Mononuclear cell (primary cell): ENCODE results near the gene ATP8B1. TPM values are rescaled to one million over a fixed set of nuclear protein-coding genes. Genes with fewer than 3 reads are reported as not detected.

ENCODE experiments used
- H3K27me3 ChIP-seq: 2 replicates; pipeline ENCODE4 v1.6.0; 2011; ENCODE audit warnings: low read length, control low read depth; ENCODE audit not compliant: insufficient read depth
- H3K4me1 ChIP-seq: 2 replicates; pipeline ENCODE4 v1.5.1; 2011; ENCODE audit warnings: mild to moderate bottlenecking, low read length, control low read depth; ENCODE audit not compliant: insufficient read depth
- H3K4me3 ChIP-seq: 2 replicates; pipeline ENCODE4 v1.5.1; 2011; ENCODE audit warnings: mild to moderate bottlenecking, low read length, moderate library complexity
- H3K9me3 ChIP-seq: 2 replicates; pipeline ENCODE4 v1.5.1; 2011; ENCODE audit warnings: low read depth, mild to moderate bottlenecking, control low read depth, low read length
- total RNA-seq: library from RNA; depleted of rRNA; stranded (reverse); fragments of >200 nt; gene quantifications from one replicate; pipeline ENCODE4 v1.2.3, GENCODE V29; 2012

ATP8B1 gene
- total RNA-seq, 1 donor: not detected

DNA sequence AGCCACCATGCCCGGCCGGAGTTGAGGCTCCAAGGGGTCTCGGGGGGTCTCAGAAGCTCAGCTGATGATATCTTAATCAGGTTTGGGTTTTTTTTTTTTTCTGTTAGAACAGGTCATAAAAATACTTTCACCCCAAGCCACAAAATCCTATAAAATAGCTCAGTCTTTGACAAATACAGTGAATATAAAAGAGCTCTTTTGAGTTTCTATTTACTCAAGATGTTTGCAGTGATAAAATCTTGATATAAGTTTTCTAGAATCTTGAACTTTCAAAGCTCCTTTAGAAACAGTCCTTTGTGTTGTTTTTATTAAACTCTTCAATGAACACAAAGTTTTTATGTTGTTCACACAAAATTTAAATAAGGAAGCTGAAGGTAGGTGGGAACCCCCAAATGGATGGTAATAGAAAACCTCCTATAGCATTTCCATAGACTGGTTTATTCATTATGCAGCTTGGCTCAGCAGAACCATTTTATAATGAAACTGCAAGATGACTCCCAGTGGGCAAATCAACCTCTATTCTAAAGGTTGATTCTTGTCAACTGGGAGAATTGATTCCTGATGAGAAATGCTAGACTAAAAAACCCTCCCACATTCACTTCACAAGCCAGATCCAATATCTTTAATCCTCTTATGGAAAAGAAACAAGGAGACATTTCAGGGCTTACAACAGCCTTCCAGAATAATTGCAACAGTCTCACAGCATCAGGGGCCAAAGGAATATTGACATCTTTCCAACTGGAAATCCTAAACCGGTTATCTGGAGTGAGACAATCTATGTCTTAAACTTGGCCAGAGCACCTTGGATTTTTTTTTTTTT is 167.9 kb downstream of the ATP8B1 start:
- no peaks in the 10 kb centered on the region for H3K9me3 ChIP-seq
- H3K4me1 ChIP-seq: peaks cover 14% of the 10 kb centered on the region
- H3K4me3 ChIP-seq: no peak overlapping the region
- no peaks in the 10 kb centered on the region for H3K27me3 ChIP-seq

DNA sequence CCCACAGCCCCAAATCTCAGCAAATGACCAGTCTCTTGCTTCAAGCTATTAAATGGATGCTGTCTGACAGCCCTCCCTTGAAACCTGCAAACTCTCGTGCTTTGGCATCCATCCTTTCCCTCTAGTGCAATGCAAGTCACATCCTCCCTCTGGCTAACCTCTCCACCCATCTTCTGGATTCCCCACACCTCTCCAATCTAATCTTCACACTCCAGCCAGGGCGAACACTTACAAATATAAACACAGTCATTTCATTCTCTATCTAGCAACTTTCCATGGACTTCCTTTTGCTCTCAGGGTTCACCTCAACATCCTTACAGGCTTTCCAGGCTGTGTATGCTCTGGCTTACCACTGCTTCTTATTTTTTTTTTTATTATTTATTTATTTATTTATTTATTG is 171.4 kb downstream of the ATP8B1 start:
- Histone ChIP-seq H3K4me3 (peak overlapping the region; percentile 2), H3K27me3 (no peaks in the 10 kb centered on the region)

DNA sequence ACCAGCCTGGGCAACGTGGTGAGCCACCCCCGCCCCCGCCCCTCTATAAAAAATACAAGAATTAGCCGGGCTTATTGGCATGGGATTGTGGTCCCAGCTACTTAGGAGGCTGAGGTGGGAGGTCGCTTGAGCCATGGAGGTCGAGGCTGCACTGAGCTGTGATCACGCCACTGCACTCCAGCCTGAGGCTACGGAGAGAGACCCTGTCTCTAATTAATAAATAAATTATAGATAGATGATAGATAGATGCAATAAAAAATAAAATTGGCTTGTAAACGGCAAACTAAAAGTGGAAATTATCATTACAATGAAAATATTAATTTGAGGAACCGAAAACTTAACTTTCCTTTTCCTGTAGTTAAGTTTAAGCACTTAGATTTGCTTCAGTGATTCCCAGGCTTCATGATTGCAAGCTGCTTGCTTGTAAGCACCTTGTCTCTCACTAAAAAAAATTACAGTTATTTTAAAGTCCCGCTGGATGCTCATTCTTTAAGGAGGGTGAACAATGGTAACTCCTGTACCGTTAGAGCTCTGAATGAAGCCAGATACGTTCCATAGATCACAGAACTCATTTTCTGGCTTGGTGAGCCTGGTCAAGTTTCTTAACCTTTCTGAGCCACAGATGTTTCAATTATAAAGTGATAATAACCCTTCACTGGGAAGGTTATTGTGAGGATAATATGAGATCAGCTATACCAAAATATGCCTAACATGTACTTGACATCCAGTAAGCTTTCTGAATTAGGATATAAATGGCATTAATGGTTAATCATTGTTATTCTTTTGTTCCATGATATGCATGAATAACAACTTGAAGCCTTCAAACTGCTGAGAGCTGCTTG is 172.1 kb downstream of the ATP8B1 start:
- Histone ChIP-seq H3K4me1 (peaks cover 20% of the 10 kb centered on the region), H3K4me3 (peak overlapping the region; percentile 69), H3K9me3 (no peaks in the 10 kb centered on the region), H3K27me3 (no peaks in the 10 kb centered on the region)

More for the DNA sequence above, 171.4 kb downstream of the ATP8B1 start:
- no peaks in the 10 kb centered on the region for H3K9me3 ChIP-seq
- H3K4me1 ChIP-seq: peaks cover 20% of the 10 kb centered on the region

DNA sequence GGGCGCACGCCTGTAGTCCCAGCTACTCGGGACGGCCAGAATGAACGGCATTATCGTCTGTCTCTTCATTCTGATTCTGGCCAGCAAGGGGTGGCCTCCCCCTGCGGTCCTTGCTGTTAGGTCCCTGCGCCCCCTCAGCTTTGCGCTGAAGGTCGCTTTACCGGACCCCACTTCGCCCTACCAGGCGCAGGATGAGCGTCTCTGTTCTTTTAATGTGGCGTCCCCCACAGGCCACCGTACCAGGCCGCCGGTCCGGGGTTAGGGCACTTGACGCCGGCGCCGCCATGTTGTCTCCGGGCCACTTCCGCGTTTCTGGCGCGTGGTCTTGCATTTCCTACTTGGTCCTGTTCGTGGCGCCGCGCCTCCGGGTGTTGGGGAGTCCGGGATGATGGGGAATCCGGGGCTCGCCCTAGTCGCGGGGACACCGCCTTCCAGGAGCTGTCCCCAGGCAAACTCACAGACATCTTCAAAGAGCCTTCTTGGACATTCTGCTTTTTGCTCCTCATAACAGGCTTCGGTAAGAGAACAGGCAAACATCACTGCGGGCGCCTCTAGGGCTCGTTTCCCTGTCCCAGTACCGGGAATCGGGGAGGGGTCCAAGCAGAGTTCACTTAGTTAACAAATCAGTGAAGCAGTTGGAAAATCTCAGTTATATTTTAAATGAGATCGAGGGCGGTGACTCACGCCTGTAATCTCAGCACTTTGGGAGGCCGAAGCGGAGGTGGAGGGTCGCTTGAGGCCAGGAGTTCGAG is 172.9 kb downstream of the ATP8B1 start:
- H3K27me3 ChIP-seq: no peaks in the 10 kb centered on the region
- H3K9me3 ChIP-seq: no peaks in the 10 kb centered on the region
- peak overlapping the region; percentile 69 for H3K4me3 ChIP-seq
- peaks cover 20% of the 10 kb centered on the region for H3K4me1 ChIP-seq

DNA sequence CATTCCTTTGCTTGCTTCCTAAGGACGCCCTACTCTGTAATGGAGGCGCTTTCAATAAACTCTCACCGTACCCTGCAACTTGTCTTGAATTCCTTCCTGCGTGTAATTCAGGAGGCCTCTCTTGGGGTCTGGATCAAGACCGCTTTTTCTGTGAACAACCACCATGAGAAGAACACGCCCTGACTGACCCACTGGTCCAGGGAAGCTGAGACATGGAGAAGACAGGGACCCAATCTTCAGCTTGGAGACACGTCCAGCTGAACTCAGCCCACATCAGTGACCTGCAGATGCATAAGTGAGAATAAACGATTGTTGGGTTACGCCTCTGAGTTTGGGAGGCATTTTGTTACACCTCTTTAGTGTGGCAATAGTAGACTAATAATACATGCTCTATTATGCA is 173.7 kb downstream of the ATP8B1 start:
- no peak overlapping the region for H3K4me3 ChIP-seq
- H3K9me3 ChIP-seq: no peaks in the 10 kb centered on the region
- H3K27me3 ChIP-seq: no peaks in the 10 kb centered on the region
- peaks cover 20% of the 10 kb centered on the region for H3K4me1 ChIP-seq

DNA sequence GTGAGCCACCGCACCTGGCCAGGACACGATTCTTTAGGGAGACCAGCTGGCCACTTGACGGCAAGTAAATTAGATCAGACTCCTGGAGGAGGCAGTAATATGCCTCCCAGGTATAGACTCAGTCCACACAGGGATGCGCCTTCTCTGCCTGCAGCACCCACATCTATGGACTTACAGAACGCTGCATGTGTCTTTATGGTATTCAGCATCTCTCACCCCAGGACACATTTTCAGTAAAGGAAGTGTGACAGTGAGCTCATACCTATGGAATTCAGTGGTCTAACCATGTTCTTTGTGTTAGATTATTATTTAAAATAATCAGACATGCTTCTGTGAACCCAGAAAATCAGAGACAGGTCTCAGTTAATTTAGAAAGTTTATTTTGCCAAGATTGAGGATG is 175.6 kb downstream of the ATP8B1 start:
- no peaks in the 10 kb centered on the region for H3K9me3 ChIP-seq
- H3K4me1 ChIP-seq: peaks cover 21% of the 10 kb centered on the region
- no peak overlapping the region for H3K4me3 ChIP-seq
- no peaks in the 10 kb centered on the region for H3K27me3 ChIP-seq

DNA sequence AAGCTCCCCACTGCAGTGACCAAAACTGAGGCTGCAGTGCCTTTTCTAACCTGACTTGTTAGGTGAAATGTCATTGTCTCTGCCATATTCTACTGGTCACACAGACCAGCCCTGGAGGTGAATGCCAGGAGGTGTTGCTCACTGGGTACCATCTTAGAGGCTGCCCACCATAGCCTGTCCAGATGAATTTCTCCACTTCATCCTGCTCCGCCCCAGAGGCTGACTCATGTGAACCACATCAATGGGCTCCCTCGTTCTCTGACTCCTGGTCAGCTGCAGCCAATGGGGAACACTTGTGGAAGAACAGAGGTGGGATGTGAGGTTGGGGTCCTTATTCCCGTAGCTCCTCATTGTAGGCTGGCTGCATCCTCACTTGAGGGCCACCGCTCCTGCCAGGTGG is 178.1 kb downstream of the ATP8B1 start:
- Histone ChIP-seq H3K4me3 (no peak overlapping the region), H3K27me3 (no peaks in the 10 kb centered on the region), H3K9me3 (no peaks in the 10 kb centered on the region), H3K4me1 (peaks cover 22% of the 10 kb centered on the region)

DNA sequence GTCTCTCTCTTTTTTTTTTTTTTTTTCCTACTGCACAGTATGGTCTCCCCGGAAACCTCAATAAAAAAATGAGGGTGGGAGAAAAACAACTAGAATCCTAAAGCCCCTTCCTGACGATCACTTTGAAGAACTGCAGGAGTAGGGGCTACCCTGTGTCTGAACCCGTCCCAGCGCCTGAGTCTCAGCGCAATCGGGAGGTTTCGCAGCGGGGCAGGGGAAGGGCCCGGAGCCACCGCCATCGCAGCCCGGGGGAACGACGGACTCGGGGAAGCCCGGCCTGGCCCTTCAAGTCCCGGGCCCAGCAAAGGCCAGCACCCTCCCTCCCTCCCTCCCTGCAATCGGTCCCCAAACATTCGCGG is 181.9 kb downstream of the ATP8B1 start:
- Histone ChIP-seq H3K4me1 (peaks cover 35% of the 10 kb centered on the region), H3K27me3 (no peaks in the 10 kb centered on the region), H3K9me3 (no peaks in the 10 kb centered on the region), H3K4me3 (peak overlapping the region; percentile 82)

DNA sequence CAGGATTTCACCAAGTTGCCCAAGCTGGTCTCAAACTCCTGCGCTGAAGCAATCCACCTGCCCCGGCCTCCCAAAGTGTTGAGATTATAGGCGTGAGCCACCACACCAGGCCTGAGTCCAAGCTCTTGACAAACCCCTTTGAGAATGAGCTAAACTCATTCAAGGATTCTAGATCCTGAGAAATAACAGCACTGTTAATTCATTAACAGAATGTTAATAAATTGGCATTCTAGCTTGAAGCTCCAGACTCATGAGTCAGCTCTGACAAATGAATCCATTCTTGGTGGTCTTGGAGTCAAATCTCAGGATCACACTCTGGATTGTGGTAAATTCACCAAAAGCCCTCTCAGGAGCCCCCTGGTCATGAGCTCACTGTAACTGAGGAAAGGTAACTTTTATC is 183.2 kb downstream of the ATP8B1 start:
- no peaks in the 10 kb centered on the region for H3K9me3 ChIP-seq
- H3K4me3 ChIP-seq: no peak overlapping the region

DNA sequence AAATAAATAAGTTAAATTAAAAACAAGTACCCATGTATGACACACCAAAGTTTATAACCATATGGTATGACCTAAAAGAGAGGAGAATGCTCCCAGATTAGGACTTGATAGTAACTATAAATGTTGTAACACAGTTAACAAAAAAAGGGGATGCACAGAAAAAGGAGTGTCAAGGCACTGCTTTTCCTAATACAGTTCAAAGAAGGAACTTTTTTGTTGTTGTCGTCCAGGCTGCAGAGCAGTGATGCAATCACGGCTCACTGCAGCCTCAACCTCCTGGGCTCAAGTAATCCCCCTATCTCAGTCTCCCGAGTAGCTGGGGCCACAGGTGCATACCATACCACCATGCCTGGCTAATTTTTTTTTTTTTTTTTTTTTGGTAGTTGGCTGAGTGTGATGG is 184.2 kb downstream of the ATP8B1 start:
- H3K9me3 ChIP-seq: no peaks in the 10 kb centered on the region
- no peaks in the 10 kb centered on the region for H3K27me3 ChIP-seq
- H3K4me3 ChIP-seq: no peak overlapping the region
- peaks cover 35% of the 10 kb centered on the region for H3K4me1 ChIP-seq

More for the DNA sequence above, 183.2 kb downstream of the ATP8B1 start:
- H3K27me3 ChIP-seq: no peaks in the 10 kb centered on the region
- H3K4me1 ChIP-seq: peaks cover 35% of the 10 kb centered on the region

DNA sequence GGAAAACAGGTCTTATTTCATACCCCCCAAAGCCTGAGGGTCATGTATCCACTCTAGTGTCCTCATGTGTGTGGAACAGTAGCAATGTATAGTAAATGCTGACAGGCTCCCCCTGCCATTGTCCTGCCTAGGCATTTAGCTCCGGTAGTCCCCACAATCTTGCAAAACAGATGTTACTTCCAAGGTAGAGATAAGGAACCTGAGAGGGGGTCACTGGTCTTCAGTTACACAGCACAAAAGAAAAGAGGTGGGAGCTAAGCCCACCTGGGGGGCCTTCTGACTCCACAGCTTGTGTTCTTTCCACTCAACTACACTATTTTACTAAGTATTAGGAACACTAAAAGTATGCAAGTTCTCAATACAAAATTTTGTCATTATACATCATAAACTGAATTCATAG is 199.2 kb downstream of the ATP8B1 start:
- no peaks in the 10 kb centered on the region for H3K4me1 ChIP-seq
- H3K9me3 ChIP-seq: no peaks in the 10 kb centered on the region
- H3K4me3 ChIP-seq: no peak overlapping the region
- no peaks in the 10 kb centered on the region for H3K27me3 ChIP-seq

Other genes starting within 250 kb of the ATP8B1 start
- 9.1 TPM for gene FECH, start 216.6 kb downstream of the ATP8B1 start, total RNA-seq
- 104 TPM for gene NARS1, start 181.5 kb downstream of the ATP8B1 start, total RNA-seq
- 8.7 TPM for gene NEDD4L, start 240.9 kb upstream of the ATP8B1 start, total RNA-seq